H1 (cell line): Measurements from ENCODE around the gene PLXNA4. TPM values are rescaled to one million over a fixed set of nuclear protein-coding genes. Genes with fewer than 3 reads are reported as not detected.

ENCODE experiments used
- CTCF ChIA-PET: fragments of 300-600 bp; sonication (Branson Sonifier 250); formaldehyde crosslinking; loops from one replicate; lab custom pipeline; 2021; ENCODE audit not compliant: partially characterized antibody; lab: Charles Lee
- POLR2A ChIA-PET: fragments of 300-600 bp; sonication (Branson Sonifier 250); formaldehyde crosslinking; loops from one replicate; lab custom pipeline; 2021; ENCODE audit warnings: inconsistent platforms; ENCODE audit not compliant: partially characterized antibody; lab: Charles Lee
- DNase-seq, 2 experiments: peaks; one replicate each; pipeline versions ENCODE4 v3.0.0 to v3.0.0-alpha.2; 2010 to 2022; ENCODE audit warnings: low spot score in 2 of 2, low read depth in 1 of 2, mixed read lengths in 1 of 2
- FAIRE-seq: peaks from 2 replicates; lab custom pipeline; 2011; peaks lifted over from hg19 to GRCh38; lab: Jason Lieb, UNC
- H2AFZ ChIP-seq: 2 replicates; pipeline ENCODE4 v1.8.1; 2012; ENCODE audit warnings: low read length, inconsistent platforms
- H2AK5ac ChIP-seq: 2 replicates; pipeline ENCODE4 v1.6.1; 2013; ENCODE audit warnings: low read depth, low read length
- H2BK120ac ChIP-seq: replicated peaks from 2 replicates; pipeline ENCODE3; 2013; ENCODE audit warnings: low read depth, low read length, inconsistent platforms
- H2BK12ac ChIP-seq: 2 replicates; pipeline ENCODE4 v1.6.1; 2013; ENCODE audit warnings: low read depth, low read length
- H2BK15ac ChIP-seq: 2 replicates; pipeline ENCODE4 v1.6.1; 2013; ENCODE audit warnings: low read length
- H2BK20ac ChIP-seq: 2 replicates; pipeline ENCODE4 v1.6.1; 2013; ENCODE audit warnings: low read length
- H2BK5ac ChIP-seq: 2 replicates; pipeline ENCODE4 v1.6.1; 2013; ENCODE audit warnings: low read depth, low read length
- H3K14ac ChIP-seq: 2 replicates; pipeline ENCODE4 v1.6.1; 2013; ENCODE audit warnings: inconsistent platforms; ENCODE audit not compliant: insufficient read length
- H3K18ac ChIP-seq: 2 replicates; pipeline ENCODE4 v1.6.1; 2013; ENCODE audit warnings: low read length; ENCODE audit errors: extremely low read depth
- H3K23ac ChIP-seq: 2 replicates; pipeline ENCODE4 v1.6.1; 2013; ENCODE audit warnings: inconsistent platforms; ENCODE audit not compliant: insufficient read length
- H3K23me2 ChIP-seq: 2 replicates; pipeline ENCODE4 v1.6.1; 2013; ENCODE audit warnings: low read depth, low read length
- H3K27ac ChIP-seq: 2 replicates; pipeline ENCODE4 v1.6.1; 2011; ENCODE audit warnings: low read depth, low read length, inconsistent platforms
- H3K27me3 ChIP-seq, 4 experiments: replicated peaks in 1 of 4; 1 replicate in 1 of 4; 2 replicates in 3 of 4; pipeline versions ENCODE4 v1.6.1 to v1.8.1; 2011 to 2013; ENCODE audit warnings: low read length in 3 of 4, mild to moderate bottlenecking in 3 of 4, inconsistent platforms in 2 of 4, mixed read lengths in 2 of 4, moderate library complexity in 1 of 4; ENCODE audit not compliant: control insufficient read depth in 3 of 4, insufficient read depth in 3 of 4; ENCODE audit errors: extremely low read depth in 1 of 4
- H3K36me3 ChIP-seq, 4 experiments: 2 replicates each; pipeline versions ENCODE4 v1.6.1 to v1.8.1; 2011 to 2013; ENCODE audit warnings: mild to moderate bottlenecking in 4 of 4, low read length in 3 of 4, moderate library complexity in 2 of 4, control low read depth in 1 of 4, inconsistent platforms in 1 of 4; ENCODE audit not compliant: insufficient read depth in 4 of 4, control insufficient read depth in 2 of 4
- H3K4ac ChIP-seq: replicated peaks from 2 replicates; pipeline ENCODE3; 2013; ENCODE audit warnings: low read length, low read depth, mixed read lengths, inconsistent platforms; ENCODE audit not compliant: insufficient read length
- H3K4me1 ChIP-seq, 4 experiments: replicated peaks in 1 of 4; 1 replicate in 1 of 4; 2 replicates in 3 of 4; pipeline versions ENCODE4 v1.6.1 to v1.8.1; 2011 to 2013; ENCODE audit warnings: low read length in 3 of 4, inconsistent platforms in 2 of 4, mixed read lengths in 1 of 4; ENCODE audit not compliant: insufficient read depth in 4 of 4, control insufficient read depth in 3 of 4
- H3K4me2 ChIP-seq, 2 experiments: 2 replicates each; pipeline versions ENCODE4 v1.6.1 to v1.8.1; 2011 to 2013; ENCODE audit warnings: low read depth in 2 of 2, low read length in 2 of 2, control low read depth in 1 of 2, inconsistent platforms in 1 of 2, mild to moderate bottlenecking in 1 of 2; ENCODE audit not compliant: insufficient read depth in 1 of 2
- H3K4me3 ChIP-seq, 4 experiments: fragments of 200-600, 300-600 bp in 1 of 4; sonication (generic), shearing (Covaris generic), sonication (Bioruptor Twin) in 1 of 4; 2 replicates each; pipeline versions ENCODE4 v1.5.1 to v1.8.1; 2011 to 2016; ENCODE audit warnings: low read length in 4 of 4, low read depth in 3 of 4, control low read depth in 2 of 4, inconsistent platforms in 2 of 4, mild to moderate bottlenecking in 2 of 4, mixed read lengths in 1 of 4, moderate library complexity in 1 of 4; ENCODE audit not compliant: insufficient read depth in 2 of 4; ENCODE audit errors: extremely low read depth in 1 of 4
- H3K56ac ChIP-seq: replicated peaks from 2 replicates; pipeline ENCODE3; 2013; ENCODE audit warnings: low read depth, mild to moderate bottlenecking, mixed read lengths, low read length, inconsistent platforms; ENCODE audit not compliant: insufficient read length
- H3K79me1 ChIP-seq: 2 replicates; pipeline ENCODE4 v1.6.1; 2013; ENCODE audit warnings: low read depth, low read length, control low read depth
- H3K79me2 ChIP-seq, 2 experiments: 2 replicates each; pipeline versions ENCODE4 v1.6.1 to v1.8.1; 2012 to 2013; ENCODE audit warnings: low read length in 2 of 2, mild to moderate bottlenecking in 2 of 2, inconsistent platforms in 1 of 2; ENCODE audit not compliant: insufficient read depth in 2 of 2, control insufficient read depth in 1 of 2
- H3K9ac ChIP-seq, 4 experiments: replicated peaks in 1 of 4; 1 replicate in 1 of 4; 2 replicates in 3 of 4; pipeline versions ENCODE4 v1.6.1 to v1.8.1; 2011 to 2013; ENCODE audit warnings: low read depth in 3 of 4, low read length in 3 of 4, control low read depth in 2 of 4, mild to moderate bottlenecking in 2 of 4, moderate library complexity in 2 of 4, inconsistent platforms in 1 of 4; ENCODE audit errors: extremely low read depth in 1 of 4
- H3K9me3 ChIP-seq, 2 experiments: 2 replicates each; pipeline versions ENCODE4 v1.6.1 to v1.8.1; 2012 to 2013; ENCODE audit warnings: mild to moderate bottlenecking in 2 of 2, moderate library complexity in 2 of 2, control low read depth in 1 of 2, inconsistent platforms in 1 of 2, low read depth in 1 of 2, low read length in 1 of 2, mixed read lengths in 1 of 2; ENCODE audit not compliant: insufficient read depth in 2 of 2
- H4K20me1 ChIP-seq, 2 experiments: replicated peaks in 1 of 2; 2 replicates each; pipeline versions ENCODE3 to v1.8.1; 2011 to 2013; ENCODE audit warnings: inconsistent platforms in 2 of 2, low read length in 2 of 2, mild to moderate bottlenecking in 1 of 2; ENCODE audit not compliant: insufficient read depth in 2 of 2, control insufficient read depth in 1 of 2
- H4K5ac ChIP-seq: 2 replicates; pipeline ENCODE4 v1.6.1; 2013; ENCODE audit warnings: low read length, low read depth, mixed read lengths, inconsistent platforms; ENCODE audit not compliant: insufficient read length
- H4K8ac ChIP-seq: 2 replicates; pipeline ENCODE4 v1.8.0; 2013; ENCODE audit warnings: mild to moderate bottlenecking, moderate library complexity, low read length, inconsistent platforms; ENCODE audit not compliant: insufficient read depth; ENCODE audit errors: extremely low read depth
- H4K91ac ChIP-seq: replicated peaks from 2 replicates; pipeline ENCODE3; 2013; ENCODE audit warnings: low read length, mixed read lengths, inconsistent platforms; ENCODE audit not compliant: insufficient read length
- GTF2F1 ChIP-seq: IDR thresholded peaks from 2 replicates; pipeline ENCODE4 v1.6.1; 2012; ENCODE audit warnings: low read depth, low read length, improper control_type of control experiment, borderline replicate concordance
- JUN ChIP-seq: IDR thresholded peaks from 2 replicates; pipeline ENCODE4 v1.6.1; 2011; ENCODE audit warnings: low read depth, mild to moderate bottlenecking, improper control_type of control experiment, low read length
- SIRT6 ChIP-seq: IDR thresholded peaks from one replicate; pipeline ENCODE4 v1.7.1; 2012; ENCODE audit warnings: low read length, inconsistent platforms
- SP4 ChIP-seq: IDR thresholded peaks from 2 replicates; pipeline ENCODE4 v1.6.1; 2012; ENCODE audit warnings: low read length, inconsistent platforms
- SRF ChIP-seq: IDR thresholded peaks from 2 replicates; pipeline ENCODE4 v1.6.1; 2011; ENCODE audit warnings: mild to moderate bottlenecking, low read depth, low read length, moderate library complexity
- WGBS, 2 experiments: shearing (Covaris generic) in 1 of 2; methylation state at CpG; one replicate each; pipeline versions ENCODE4 v1.1.6 to v1.1.7; 2013 to 2015; ENCODE audit warnings: low lambda C conversion rate in 2 of 2, mixed read lengths in 2 of 2, inconsistent platforms in 1 of 2, low coverage in 1 of 2, missing lambda C conversion rate in 1 of 2; ENCODE audit not compliant: insufficient replicate concordance in 2 of 2, insufficient coverage in 1 of 2, insufficient read length in 1 of 2; ENCODE audit errors: extremely low coverage in 1 of 2, missing lambda C conversion rate in 1 of 2; 5-methylcytosine and 5-hydroxymethylcytosine counted together
- polyA plus RNA-seq, 7 experiments: library from polyadenylated mRNA; depleted of rRNA in 3 of 7; stranded (reverse) in 5 of 7; unstranded in 2 of 7; fragments of >200 nt in 5 of 7; fragments of 200-250 nt in 2 of 7; gene quantifications; 1 replicate in 5 of 7; 2 replicates in 1 of 7; 4 replicates in 1 of 7; pipeline versions ENCODE4 v1.2.1 to v1.2.3, GENCODE V29; 2011 to 2013; ENCODE audit warnings: missing spikeins in 2 of 7, mixed read lengths in 2 of 7
- total RNA-seq: library from RNA; stranded (reverse); fragmentation: NEBNext Ultra II Directional; extraction: Animal tissue kit (Norgen Biotek cat#: 25700); gene quantifications from 2 replicates; pipeline ENCODE4 v1.2.1, GENCODE V29; 2021

The PLXNA4 gene
- total and polyA plus RNA-seq, 2 of the 8 experiments (the other 6 are each of a cell fraction or from before 2014, with no cell fraction given): 0.76 to 0.79 TPM

DNA sequence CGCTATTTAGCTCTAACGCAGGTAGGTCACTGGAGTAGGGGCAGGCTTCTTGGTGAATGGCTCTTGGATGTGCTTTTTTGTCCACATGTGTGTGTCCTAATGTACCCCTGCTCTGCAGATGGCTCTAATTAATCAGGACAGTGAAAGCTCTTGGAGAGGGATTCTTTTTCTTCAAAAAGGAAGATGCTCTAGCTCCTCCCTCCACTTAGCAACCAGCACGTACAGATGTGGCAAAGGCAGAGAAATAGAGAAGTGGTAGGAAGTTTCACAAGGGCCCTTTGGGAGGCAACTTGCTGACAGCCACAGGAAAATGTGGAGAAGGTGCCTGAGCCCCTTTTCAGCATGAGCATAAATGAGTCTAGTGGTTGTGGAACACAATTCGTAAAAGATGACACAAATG lies 221.7 kb downstream of the PLXNA4 start:
- no peak for DNase-seq
- H4K8ac ChIP-seq: no peak overlapping the region
- no peaks in the 10 kb centered on the region for H4K20me1 ChIP-seq
- H2AFZ ChIP-seq: no peak overlapping the region
- FAIRE-seq: no peak
- no peak overlapping the region for H2AK5ac ChIP-seq
- H3K4me1 ChIP-seq: peaks cover 0 to 3% (median 0%) of the 10 kb centered on the region in 4 experiments; a peak in 1 of 7 replicates
- no peaks in the 10 kb centered on the region for H3K79me1 ChIP-seq
- no peaks in the 10 kb centered on the region; a peak in 1 of 7 replicates for H3K27me3 ChIP-seq
- H4K5ac ChIP-seq: no peak overlapping the region
- H3K18ac ChIP-seq: no peak overlapping the region
- H2BK15ac ChIP-seq: no peak overlapping the region
- H4K91ac ChIP-seq: no peak overlapping the region
- no peak overlapping the region for H3K27ac ChIP-seq
- WGBS, 2 experiments: 82% methylated on average over 4 of the region's 4 CpGs; no CpG with 5 or more reads in 1 of the 2 experiments
- H3K23ac ChIP-seq: no peak overlapping the region
- no peak overlapping the region for H2BK12ac ChIP-seq
- no peaks in the 10 kb centered on the region for H3K9me3 ChIP-seq
- H3K4me2 ChIP-seq: no peak overlapping the region
- POLR2A ChIA-PET: no interaction called here
- H3K14ac ChIP-seq: no peak overlapping the region
- no peak overlapping the region for H3K4ac ChIP-seq
- H3K56ac ChIP-seq: no peak overlapping the region
- H2BK5ac ChIP-seq: no peak overlapping the region
- CTCF ChIA-PET: no interaction called here
- H3K79me2 ChIP-seq: no peaks in the 10 kb centered on the region
- no peak overlapping the region for H3K9ac ChIP-seq
- H2BK120ac ChIP-seq: no peak overlapping the region
- H2BK20ac ChIP-seq: no peak overlapping the region
- no peak overlapping the region for H3K4me3 ChIP-seq
- no peaks in the 10 kb centered on the region for H3K36me3 ChIP-seq
- no peak for TF ChIP-seq SP4
- no peak for TF ChIP-seq JUN
- TF ChIP-seq SRF: no peak
- no peak for TF ChIP-seq SIRT6
- TF ChIP-seq GTF2F1: no peak
- no peaks in the 10 kb centered on the region for H3K23me2 ChIP-seq
